Hepatic stellate cell (primary cell): ENCODE data around the gene PHLDB1.
"Not testable (repeated sequence)": the region's sequence is repeated elsewhere in the genome, so short reads cannot be mapped to it uniquely, and the experiment has no call there.

Experiments used
- DNase-seq: peaks from one replicate; pipeline ENCODE4 v3.0.0; 2011; ENCODE audit warnings: low spot score

PHLDB1 gene

DNA sequence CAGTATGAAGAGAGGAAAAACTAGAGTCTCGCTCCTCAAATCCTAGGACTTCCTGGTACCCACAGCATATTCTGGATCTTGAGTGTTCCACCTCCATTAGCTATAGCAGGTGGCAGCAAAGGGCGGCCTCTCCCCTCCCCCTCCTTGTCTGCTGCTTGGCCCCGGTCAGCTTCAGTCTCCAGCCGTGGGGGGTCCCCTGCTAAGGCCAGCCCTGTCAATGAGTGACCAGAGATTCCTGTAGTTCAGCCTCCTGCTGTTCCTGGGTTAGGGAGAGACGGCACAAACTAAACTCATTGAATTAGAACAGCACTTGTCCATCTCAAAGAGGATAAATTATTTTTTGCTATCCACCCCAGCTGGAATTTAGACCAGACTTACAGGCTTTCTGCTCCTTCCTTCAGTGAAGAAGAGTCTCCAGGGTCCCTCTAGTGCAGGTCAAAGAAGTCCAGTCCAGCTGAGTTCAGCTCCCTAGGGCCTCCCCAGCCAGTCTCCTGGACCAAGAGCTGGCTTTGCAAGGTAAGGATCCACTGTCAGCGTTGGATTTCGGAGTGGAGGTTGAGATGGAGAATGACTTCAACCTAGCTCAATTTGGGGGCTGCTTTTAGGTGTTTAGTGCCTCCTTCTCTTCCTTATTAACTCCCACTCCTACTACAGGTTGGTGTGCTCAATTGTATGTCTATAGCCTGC lies 1.1 kb upstream of the PHLDB1 start:
- DNase-seq = no peak

- DNase-seq = no peak
Measured at GRCh38 chr11:118606844-118607228, 579 bp upstream of the PHLDB1 start.

DNA sequence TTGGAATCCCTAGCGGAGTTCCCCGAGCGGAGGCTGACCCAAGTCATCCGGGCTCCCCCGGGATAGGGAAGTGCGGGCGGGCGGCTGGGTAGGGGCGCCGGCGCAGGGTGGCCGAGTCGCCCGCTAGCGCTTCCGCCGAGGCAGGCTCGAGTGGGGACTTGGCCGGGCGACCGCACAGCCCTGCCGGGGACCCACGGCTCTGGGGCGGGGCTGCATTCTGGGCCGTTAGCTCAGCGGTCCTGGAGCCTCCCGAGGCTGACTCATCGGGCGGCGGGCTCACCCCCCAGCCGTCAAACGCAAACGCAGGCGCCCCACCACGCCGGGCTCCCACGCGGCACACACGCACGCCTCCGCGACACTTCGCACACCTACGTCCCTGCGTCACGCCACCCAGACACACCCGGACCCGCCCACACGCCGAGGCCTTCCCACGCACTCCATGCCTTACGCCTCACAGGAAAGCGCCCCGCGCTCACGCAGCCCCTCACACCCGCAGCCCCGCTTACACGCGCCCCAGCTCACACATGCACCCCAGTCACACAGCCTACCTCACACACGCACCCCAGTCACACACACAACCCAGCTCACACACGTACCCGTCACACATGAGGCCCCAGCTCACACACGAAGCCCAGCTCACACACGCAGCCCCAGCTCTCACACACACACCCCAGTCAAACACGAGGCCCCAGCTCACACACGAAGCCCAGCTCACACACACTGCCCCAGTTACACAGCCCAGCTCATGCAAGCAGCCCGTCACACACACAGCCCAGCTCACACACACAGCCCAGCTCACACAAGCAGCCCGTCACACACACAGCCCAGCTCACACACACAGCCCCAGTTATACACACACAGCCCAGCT lies 1.2 kb downstream of the PHLDB1 start:
- peak; percentile 87 for DNase-seq

DNA sequence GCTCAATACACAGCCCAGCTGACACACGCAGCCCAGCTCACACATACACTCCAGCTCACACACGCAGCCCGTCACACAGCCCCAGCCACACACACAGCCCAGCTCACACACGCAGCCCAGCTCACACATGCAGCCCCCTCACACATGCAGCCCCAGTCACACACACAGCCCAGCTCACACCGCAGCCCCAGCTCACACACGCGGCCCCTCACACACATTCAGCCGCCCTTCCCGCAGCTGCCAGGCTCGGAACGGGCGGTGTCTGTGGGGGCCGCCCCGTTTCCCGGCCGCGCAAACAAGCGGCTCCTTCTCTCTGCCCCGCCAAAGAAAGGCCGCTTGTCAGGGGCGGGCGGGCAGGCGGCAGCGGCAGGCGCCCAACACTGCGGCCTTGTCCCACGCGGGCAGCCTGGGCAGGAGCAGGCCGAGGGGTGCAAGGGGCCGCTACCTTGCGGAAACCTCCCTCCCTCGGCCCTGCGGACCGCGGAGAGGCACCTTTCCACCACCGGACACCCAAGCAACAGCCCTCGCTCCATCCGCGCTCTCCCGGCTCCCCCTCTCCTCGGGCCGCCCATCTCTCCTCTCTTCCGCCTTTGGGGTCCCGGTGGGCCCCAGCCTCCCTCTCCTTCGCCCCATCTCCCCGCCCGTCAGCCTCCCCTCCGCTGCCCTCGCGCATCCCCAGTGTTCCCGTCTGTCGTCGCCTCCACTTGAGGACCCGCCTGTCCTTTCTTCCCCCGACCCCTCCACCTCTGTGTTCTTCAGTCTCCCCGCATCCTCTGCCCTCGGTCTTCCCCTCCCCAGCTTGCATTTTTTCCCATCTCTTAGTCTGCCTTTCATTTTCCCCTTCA lies 2.2 kb downstream of the PHLDB1 start:
- DNase-seq = no peak

GRCh38 chr11:118610225-118610772 lies 2.9 kb downstream of the PHLDB1 start:
- DNase-seq = no peak

GRCh38 chr11:118610773-118611432 lies 3.5 kb downstream of the PHLDB1 start:
- no peak for DNase-seq

GRCh38 chr11:118611433-118611795 lies 4.0 kb downstream of the PHLDB1 start:
- DNase-seq = not testable (repeated sequence)

DNA sequence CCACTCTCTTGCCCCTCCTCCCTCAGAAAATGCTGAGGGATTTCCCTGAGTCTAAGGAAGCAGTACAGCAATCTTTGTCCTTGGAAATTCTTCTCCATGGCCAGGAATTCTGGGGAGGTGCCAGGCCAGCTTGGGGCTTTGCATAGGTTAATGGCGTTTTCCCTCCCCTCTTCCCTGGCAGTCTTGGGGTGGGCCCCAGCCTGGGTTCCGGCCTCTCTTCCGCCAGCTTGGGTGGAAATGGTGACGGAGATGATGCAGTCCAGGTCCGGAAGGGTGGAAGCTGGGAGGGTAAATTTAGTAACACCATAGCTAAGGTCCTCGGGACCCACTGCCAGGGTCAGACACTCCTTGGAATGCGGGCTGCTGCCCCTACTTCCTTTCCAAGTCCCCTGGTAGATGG lies 5.0 kb downstream of the PHLDB1 start:
- no peak for DNase-seq

DNA sequence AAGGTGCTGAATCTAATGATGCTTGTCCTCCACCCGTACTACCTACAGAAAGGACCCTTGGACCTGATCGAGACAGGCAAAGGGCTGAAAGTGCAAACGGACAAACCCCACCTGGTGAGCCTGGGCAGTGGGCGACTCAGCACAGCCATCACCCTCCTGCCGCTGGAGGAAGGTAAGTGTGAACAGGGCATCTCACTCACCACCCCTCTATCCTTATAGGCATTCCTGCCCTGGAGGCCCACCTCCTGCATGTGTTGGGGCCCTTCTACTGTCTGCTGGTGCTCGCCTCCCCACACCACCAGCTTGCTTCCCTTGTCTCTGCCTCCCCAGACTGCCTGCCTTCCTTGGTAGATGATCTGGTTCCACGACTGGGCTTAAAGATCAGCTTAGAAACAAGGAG lies 7.1 kb downstream of the PHLDB1 start:
- no peak for DNase-seq

DNA sequence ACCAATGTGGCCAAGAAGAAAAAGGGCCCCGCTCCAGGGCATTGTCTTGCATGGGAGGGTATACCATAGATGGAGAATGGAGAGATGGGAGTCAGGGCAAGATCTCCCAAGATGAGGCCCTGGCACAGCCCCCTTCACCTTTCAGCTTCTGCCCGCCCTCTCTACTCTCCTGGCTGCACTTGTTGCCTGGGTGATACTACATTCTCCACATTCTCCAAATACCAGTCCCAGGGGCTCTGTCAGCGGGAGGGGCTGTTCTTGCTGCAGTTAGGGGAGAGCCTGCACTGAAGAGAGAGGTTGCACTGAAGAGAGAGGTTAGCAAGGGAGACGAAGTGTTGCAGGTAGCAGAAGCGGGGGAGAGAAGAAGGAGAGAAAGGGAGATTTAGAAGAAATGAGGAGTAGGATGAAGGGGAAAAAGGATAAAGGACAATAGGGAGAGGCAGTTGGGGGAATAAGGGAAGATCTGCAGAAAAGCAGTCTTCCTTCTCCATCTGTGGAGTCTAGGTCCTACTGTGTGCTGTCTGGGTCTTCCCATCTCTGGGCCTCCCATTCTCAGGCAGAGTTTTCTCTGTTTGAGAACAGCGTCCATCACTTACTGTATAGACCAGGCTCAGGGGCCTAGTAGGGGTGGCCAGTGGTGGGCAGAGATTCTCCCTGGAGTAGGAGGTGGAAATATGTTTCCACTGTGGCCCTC lies 8.0 kb downstream of the PHLDB1 start:
- DNase-seq = no peak

DNA sequence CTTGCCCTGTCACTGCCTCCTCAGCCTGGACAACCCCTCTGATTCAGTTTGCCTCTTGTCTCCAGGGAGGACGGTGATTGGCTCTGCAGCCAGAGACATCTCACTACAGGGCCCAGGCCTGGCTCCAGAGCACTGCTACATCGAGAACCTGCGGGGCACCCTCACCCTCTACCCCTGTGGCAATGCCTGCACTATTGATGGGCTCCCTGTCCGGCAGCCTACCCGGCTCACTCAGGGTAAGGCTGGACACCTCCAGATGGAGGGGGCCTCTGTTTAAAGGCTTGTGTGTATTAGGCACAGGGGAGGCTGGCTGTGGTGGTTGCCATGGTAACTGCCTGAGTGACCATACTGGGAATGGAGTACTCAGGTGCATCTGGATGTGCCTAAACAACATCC lies 8.6 kb downstream of the PHLDB1 start:
- DNase-seq = no peak

DNA sequence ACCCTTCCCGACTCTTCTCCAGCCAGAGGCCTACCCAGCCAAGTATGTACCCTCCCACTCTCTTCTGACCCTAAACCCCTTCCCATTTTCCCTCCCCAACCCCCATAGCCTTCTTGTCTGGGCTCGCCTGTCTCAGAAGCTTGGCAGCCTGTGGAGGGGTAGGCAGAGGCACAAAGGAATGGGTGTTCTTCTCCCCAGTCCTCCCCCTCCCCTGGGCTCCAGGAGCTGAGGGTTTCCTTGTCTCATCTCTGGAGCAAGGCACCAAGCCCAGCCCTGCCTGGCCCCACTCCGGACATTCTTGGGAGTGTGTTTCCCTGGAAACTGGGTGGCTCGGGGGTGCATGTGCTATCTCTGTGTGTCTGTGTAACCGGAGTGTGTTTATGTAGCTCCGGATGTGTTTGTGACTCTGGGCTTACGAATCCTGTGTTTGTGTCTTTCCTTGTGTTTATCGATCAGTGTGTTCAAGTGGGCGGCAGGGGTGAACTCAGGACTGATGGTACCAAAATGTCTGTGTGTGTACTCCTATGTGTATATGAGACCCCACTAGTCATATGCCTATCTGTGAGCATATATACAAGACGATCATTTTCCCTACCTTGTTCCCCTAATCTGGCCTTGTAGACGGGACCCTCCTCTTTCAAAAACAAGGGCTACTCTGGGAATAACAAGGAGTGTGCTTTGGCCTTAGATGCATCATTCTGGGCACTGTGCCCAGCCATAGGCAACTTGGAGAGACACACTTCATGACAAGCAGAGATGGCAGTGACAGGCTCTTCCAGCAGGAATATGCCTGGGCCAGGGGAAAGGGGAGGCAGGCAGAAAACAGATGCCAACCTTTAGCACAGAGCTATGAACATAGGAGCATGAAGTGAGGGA lies 10.9 kb downstream of the PHLDB1 start:
- DNase-seq = no peak

- peak; percentile 67 for DNase-seq
Measured at GRCh38 chr11:118618991-118619375, 11.6 kb downstream of the PHLDB1 start.

DNA sequence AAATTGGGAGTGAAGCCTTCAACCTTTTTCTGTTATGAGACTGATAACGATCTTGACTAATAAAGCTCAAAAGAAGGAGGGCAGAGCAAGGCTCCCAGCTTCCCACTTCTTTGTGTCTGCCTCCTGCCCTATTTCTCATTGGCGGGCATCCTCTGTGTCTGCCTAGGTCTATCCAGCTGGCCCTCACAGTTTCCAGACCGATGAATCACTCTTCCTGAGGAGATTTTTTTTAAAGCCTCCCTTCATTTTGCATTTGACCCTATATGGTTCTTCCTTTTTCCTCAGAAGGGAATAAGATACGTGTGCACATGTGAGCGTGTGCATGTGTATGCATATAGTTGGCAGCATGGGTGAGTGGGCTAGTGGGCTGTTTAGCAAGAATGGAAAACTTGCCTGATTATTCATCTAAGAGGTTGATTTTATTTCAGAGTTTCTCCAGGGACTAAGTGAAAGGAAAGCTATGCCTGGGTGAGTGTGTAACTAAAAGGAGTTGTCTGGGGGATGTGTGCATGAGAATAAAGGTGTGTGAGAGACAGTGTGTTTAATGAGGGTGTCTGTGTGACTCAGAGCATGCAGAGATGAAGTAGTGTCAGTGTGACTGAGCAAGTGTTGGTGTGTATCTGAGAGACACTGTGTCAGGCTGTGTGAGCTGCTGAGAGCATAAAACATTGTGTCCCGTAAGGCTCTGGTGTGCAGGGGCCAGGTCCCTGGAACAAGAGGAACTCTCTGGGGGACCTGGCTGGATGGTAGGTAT lies 12.2 kb downstream of the PHLDB1 start:
- peak; percentile 89 for DNase-seq

DNA sequence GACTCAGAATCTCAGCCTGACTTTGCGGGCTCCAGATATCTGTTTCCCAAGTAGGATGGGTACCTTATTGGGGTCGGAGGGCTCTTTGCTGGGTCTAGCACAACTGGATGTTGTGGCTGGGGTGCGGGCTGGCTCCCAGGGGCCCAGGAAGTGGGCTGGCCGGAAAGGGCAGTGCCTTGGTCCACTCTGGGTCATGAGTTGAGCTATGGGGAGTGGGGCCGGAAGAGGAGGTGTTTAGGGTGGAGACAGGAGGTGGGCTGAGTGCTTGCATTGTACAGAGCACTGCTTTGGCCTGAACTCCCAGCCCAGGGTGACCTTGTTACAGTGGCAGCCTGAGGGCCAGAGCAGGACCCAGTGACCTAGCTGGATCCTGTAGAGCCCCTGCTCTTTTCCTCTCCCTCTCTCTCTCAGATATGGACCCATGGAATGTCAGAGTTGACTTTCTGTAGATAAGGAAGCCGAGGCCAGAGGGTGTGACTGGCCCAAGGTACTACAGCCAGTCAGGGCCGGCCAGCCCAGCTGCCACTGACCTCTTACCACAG lies 13.2 kb downstream of the PHLDB1 start:
- no peak for DNase-seq

DNA sequence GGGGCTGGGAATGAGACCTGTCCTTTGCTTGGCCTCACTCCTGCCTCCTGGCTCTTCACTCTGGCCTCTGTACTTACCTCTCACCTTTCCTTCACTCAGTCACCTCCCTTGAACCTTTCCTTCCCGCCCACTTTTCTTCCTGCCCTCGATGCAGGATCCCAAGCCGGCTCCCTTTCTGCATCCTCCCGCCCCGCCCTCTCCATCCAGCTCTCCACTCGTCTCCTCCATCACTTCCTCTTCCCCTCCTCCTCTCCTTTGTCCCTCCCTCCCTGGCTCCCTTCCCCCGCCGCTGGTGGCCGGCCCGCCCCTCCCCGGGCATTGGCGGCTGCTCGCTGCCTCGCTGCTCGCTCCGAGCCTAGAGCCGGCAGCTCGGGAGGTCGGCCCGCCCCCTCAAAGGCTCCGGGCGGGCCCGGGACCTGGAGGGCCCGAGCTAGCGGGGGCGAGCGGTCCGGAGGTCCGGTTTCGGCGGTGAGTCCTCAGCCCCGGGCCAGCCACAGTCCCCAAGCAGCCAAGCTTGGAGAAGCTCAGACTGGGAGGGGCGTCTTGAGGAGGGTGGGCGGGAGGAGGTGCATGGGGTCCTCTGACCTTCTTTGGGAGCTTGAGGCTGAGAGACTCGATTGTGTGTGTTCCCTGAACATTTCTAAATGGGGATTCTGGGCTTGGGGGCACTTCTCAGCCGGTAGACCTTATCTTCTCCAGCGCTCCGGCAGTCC lies 13.8 kb downstream of the PHLDB1 start:
- peak; percentile 86 for DNase-seq

- no peak for DNase-seq
Measured at GRCh38 chr11:118621784-118622375, 14.5 kb downstream of the PHLDB1 start.
